AG09319 (cell line): ENCODE results near the gene PPP1R2.

Experiments
- DNase-seq: peaks from one replicate; pipeline ENCODE4 v3.0.0-alpha.2; 2010; ENCODE audit warnings: low read depth; ENCODE audit errors: extremely low read depth
- CTCF ChIP-seq: IDR thresholded peaks from 2 replicates; pipeline ENCODE4 v1.5.1; 2011; ENCODE audit warnings: low read depth, mild to moderate bottlenecking, inconsistent platforms, low read length, moderate library complexity

PPP1R2 gene

DNA sequence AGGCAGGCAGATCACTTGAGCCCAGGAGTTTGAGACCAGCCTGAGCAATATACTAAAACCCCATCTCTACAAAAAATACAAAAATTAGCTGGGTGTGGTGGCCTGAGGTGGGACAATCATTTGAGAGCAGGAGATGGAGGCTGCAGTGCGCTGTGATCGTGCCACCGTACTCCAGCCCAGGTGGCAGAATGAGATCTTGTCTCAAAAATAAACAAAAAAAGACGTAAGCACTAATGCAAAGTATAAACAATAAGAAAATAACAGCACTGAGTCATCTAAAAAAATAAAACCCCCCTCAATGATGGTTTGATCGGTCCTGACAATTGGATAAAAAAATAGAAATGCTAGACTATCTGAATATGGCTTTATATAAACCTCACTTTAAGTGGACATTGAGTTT is 3.6 kb downstream of the PPP1R2 start:
- TF ChIP-seq CTCF: no peak
- DNase-seq: no peak

GRCh38 chr3:195537995-195538394 is 5.1 kb downstream of the PPP1R2 start:
- TF ChIP-seq CTCF: no peak
- DNase-seq: no peak

- no peak for DNase-seq
- no peak for TF ChIP-seq CTCF
Observed at GRCh38 chr3:195535293-195535692, 7.8 kb downstream of the PPP1R2 start.

- DNase-seq: no peak
- no peak for TF ChIP-seq CTCF
Observed at GRCh38 chr3:195532834-195533233, 10.3 kb downstream of the PPP1R2 start.

- TF ChIP-seq CTCF: no peak
- DNase-seq: no peak
Observed at GRCh38 chr3:195532345-195532744, 10.8 kb downstream of the PPP1R2 start.

DNA sequence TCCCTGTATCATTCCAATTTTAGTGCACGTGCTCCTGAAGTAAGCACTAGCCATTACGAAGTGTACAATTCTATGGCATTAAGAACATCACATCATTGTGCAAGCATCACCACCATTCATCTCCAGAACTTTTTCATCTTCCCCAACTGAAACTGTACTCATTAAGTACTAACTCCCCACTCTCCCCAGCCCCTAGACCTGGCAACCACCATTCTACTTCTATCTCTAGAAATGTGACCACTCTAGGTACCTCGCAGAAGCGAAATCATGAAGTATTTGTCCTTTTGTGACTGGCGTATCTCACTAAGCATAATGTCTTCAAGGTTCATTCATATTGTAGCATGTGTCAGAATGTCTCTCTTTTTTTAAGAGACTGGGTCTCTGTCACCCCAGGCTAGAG is 11.4 kb downstream of the PPP1R2 start:
- no peak for TF ChIP-seq CTCF
- DNase-seq: no peak

DNA sequence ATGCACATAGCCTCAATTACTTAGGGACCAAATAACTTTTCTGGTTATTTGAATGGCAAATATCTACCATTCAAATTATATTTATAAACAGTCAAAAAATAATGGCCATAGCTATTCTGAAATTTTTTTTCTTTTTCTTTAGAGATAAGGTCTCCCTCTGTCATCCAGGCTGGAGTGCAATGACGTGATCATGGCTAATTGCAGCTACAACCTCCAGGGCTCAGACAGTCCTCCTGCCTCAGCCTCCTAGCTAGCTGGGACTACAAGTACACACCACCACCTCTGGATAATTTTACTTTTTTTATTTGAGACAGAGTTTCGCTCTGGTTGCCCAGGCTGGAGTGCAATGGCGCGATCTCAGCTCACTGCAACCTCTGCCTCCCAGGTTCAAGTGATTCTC is 16.6 kb downstream of the PPP1R2 start:
- no peak for DNase-seq
- no peak for TF ChIP-seq CTCF
